GM21367 (cell line): ENCODE data around the gene IGLON5.
A peak's percentile ranks its signal among the peaks of the same experiment; 100 is the strongest.

Source experiments
- ATAC-seq: cut with Tn5 transposase; IDR thresholded peaks from one replicate; pipeline ENCODE4 v1.9.1; 2021; ENCODE audit not compliant: unreplicated experiment

The IGLON5 gene

GRCh38 chr19:51361239-51361638 lies 49.8 kb downstream of the IGLON5 start:
- no peak for ATAC-seq

GRCh38 chr19:51364200-51365106 lies 53.0 kb downstream of the IGLON5 start:
- ATAC-seq: no peak

- no peak for ATAC-seq
These were observed 53.9 kb downstream of the IGLON5 start for GRCh38 chr19:51365211-51365964.

GRCh38 chr19:51365965-51366388 lies 54.5 kb downstream of the IGLON5 start, which contains the start of gene ETFB:
TSS of gene ETFB (minus strand) at chr19:51366388. CDS start at chr19:51366326, 62 bp downstream.
- no peak for ATAC-seq

- ATAC-seq: peak; percentile 34
These were observed 55.2 kb downstream of the IGLON5 start for GRCh38 chr19:51366389-51367254.

GRCh38 chr19:51367255-51367564 lies 55.8 kb downstream of the IGLON5 start:
- no peak for ATAC-seq

- ATAC-seq: peak; percentile 71
These were observed 56.3 kb downstream of the IGLON5 start for GRCh38 chr19:51367565-51368365.

- ATAC-seq: no peak
These were observed 57.2 kb downstream of the IGLON5 start, which contains the start of gene CLDND2 for GRCh38 chr19:51368366-51369282. TSS of gene CLDND2 (minus strand) at chr19:51369003. CDS start at chr19:51368577, 426 bp downstream.

GRCh38 chr19:51370230-51370629 lies 58.8 kb downstream of the IGLON5 start:
- ATAC-seq: no peak

- ATAC-seq: no peak
These were observed 59.8 kb downstream of the IGLON5 start for GRCh38 chr19:51371186-51371690.

- ATAC-seq: no peak
These were observed 60.7 kb downstream of the IGLON5 start for GRCh38 chr19:51372021-51372648.

GRCh38 chr19:51372649-51373504 lies 61.4 kb downstream of the IGLON5 start, which contains the start of gene NKG7:
TSS of gene NKG7 (minus strand) at chr19:51372654. CDS start at chr19:51372535, 119 bp downstream.
- no peak for ATAC-seq

GRCh38 chr19:51375504-51376221 lies 64.2 kb downstream of the IGLON5 start:
- ATAC-seq: no peak

GRCh38 chr19:51377422-51377821 lies 66.0 kb downstream of the IGLON5 start:
- ATAC-seq: no peak

GRCh38 chr19:51380379-51380778 lies 68.9 kb downstream of the IGLON5 start:
- no peak for ATAC-seq
